CD1c-positive myeloid dendritic cell (primary cell): Measurements from ENCODE around the gene SPEF2.

Experiments used
- DNase-seq: peaks from one replicate; pipeline ENCODE4 v3.0.0-alpha.2; 2016; ENCODE audit errors: extremely low spot score

SPEF2 gene

DNA sequence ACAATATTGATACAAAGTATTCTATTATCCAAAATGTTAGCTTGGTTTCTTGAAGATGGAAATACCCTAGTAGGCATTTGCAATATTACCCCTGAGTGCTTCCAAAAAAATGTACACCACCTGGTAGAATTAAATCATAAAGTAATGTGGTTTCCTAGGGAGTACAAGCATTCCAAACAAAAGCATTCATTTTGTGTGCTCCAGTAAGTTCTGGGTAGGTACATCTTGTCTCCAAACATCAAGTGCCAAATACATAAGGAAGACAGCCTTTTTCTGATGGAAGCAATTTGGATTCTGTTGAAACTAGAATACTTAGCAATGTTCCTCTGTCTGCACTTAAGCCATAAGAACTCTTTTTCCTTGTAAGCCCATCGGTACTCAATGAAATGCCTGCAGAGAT lies 165.9 kb downstream of the SPEF2 start:
- DNase-seq = no peak

DNA sequence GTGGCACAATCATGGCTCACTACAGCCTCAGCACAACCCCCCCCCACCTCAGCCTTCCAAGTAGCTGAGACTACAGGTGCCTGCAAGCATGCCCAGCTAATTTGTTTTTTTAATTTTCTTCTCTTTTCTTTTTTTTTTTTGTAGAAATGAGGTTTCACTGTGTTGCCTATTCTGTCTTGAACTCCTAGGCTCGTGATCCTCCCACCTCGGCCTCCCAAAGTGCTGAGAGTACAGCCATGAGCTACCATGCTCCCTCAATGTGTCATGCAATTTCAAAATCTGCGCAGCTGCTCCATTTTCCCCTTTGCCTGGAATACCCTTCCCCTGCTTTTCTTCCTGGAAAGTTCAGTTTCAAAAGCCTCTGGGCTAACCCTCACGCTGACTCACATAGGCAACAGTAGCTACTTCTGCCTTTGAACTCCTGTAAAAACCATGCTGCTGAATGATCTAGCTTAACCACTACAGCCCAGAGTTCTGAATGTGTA lies 168.0 kb downstream of the SPEF2 start:
- DNase-seq = peak; percentile 84

DNA sequence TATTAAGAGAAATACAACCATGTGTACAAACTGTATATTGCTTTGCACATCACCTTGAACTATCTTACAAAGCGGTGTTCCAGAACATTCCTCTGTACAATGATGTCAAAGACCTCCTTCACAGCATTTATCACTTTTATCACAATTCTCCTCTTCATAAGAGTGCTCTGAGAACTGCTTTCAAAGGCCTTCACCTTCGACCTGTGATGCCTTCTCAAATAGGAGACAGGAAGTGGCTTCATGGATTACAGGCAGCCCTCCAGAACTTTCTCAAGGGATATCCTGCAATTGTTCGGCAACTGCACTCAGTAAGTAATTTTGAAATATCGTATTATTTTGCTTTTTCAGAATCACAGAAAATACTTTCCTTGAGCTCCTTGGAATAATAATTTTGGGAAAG lies 171.1 kb downstream of the SPEF2 start:
- no peak for DNase-seq

DNA sequence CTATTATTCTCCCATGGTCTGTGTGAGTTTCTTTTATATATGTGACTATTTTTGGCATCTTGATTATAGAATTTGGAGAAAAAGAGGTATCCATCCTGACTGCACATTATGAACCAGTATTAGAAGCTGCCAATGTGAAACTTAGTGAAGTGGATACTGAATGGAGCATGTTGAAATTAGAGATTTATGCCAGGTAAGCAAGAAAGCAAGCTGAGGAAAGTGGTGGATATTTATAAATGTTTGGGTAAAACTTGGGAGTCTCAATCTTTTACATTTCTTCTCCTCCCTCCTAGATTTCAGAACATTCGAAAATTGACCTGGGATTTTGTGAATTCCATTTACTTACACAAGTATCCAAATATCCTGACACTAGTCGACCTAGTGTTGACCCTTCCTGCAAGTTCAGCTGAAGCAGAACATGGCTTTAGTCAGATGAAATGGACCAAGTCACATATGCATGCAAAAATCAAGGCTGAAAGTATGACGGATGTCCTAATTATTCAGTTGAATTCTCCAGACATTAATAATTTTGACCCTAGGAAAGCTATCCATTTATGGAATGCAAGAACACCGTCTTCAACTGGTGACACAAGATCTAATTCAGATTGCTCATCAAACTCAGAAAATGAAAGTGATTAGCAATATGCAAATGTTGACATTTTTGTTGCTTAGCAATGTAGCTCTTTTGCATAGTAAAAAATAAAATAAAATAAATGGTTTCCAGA lies 172.2 kb downstream of the SPEF2 start:
- no peak for DNase-seq

DNA sequence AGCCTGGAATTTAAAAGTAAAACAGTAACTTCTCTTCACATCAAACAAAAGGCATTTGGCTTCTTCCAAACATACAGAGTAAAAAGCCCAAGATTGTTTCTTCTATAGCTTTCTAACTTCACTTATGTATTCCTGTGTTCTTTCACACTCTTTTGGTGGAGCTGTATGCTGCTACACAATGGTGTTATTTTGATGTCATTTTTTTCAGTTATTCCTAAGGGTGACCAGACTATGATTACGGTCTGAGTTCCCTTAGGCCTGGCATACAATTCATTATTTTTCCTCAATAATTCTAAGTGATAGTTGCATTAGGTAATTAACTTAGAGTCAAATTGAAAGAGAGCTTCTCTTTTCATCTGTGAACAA lies 172.8 kb downstream of the SPEF2 start:
- no peak for DNase-seq

DNA sequence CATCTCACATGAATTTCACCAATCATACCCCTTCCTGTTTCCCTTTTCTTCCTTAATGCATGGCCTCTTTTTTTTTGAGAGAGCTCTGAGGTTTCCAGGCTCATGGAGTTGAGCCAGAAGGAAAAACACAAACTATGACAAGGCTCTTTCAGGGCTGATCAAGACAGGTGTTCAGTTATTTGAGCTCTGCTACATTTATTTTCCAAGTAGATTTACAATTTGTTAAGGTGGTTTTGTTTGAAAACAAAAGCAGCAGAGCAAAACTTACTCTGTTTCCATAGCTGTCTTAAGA lies 176.6 kb downstream of the SPEF2 start:
- DNase-seq = no peak

DNA sequence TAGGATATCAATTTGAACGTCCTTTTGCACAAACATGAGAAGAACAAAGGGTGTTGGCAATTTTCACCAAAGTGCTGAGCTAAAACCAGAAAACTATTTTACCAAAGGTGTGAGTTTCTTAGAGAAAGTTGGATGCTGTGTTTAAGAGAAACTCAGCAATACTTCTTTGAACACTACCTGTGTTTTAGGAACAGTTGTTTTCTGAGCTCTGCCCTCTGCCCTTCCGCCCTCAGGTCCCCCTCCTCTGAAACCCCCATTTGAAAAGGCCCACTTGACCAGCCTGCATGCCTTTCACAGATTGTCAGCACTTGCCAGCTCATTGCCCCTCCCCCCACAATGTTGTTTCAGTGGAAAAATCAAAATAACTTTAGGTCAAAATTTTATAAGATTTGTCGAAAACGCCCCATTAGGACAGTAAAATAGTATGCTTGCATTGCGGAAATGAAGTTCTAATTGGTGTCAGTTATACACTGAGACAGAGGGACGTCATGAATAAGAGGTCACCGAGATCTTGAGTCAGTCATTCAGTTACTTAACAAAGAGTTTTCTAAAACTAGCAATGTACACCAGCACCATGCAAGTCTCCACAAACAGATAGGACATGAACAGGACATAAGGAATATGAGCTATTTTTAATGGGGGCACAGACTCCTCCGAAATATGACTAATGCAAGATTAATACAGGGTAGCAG lies 177.2 kb downstream of the SPEF2 start:
- no peak for DNase-seq

DNA sequence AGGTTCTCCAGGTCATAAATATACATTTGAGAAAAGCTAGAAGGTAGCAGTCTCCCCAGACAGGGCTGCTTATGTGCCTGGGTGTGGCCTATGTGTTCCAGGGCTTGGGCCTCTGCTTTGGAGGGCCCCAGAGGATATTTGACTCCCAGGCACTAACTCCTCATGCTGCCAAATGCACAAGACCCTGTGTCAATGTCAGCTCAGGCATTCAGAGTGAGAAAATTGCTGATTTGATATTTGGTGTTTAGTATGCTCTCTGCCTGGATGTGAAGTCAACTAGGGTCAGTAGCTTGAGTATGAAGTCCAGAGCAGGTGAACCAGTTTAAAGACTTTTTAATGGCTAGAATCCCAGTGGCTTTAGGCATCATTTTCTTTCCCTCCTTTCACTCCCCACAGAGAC lies 181.5 kb downstream of the SPEF2 start:
- DNase-seq = no peak

DNA sequence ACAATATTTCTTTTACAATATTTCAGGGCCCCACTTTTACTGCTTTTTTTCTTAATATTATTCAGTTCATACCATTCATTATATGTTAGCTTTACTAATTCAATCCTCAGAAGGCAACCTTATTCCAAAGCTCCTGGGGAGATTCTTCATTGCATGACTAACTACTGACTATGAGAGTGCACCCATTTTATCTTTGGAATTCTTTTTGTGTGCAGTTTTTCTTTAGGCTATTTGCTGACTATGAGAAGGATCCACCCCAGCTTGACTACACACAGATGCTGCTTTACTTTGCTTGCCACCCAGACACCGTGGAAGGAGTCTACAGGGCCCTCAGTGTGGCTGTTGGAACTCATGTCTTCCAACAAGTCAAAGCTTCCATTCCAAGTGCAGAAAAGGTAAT lies 182.1 kb downstream of the SPEF2 start:
- DNase-seq = no peak

DNA sequence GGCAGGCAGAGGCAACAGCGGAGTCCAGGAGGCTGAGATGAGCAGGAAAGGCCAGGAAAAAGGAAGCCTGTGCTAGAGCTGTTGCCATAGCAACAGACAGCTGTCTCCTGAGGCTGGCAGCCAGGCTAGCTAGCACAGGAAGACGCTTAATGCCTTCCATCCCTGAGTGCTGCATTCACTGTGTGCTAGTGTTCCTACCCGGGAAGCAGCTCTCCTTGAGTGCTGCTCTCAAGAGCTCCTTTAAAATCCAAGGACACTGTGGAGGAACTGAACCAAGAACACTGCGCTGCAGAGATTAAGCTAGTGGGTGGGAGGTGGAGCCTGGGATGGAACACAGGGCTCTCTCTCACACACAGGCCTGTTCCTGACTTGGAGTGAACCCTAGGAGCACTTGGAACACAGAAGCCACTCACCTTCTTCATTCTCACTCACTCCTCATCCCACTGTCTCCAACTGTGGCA lies 185.6 kb downstream of the SPEF2 start:
- peak; percentile 27 for DNase-seq

DNA sequence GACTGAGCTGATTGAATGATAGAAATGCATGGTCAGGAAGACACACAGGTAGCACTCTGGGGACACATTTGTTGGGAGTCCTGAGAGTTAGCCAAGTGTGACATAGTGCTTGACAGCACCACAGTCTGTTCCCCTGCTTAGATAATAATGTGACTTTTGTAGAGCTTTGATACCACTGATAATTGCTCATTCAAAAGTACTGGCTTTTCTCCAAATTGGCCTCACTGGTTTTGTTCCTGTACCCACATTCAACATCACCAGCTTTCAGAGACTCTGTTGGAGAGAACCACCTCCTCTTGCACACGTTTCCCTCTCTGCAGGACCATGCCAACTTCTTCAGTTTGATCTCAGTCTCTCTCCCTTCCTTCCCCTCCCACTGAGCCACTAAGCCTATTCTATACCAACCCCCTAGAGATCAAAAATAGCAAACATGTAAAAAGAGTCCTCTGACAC lies 186.6 kb downstream of the SPEF2 start:
- no peak for DNase-seq

DNA sequence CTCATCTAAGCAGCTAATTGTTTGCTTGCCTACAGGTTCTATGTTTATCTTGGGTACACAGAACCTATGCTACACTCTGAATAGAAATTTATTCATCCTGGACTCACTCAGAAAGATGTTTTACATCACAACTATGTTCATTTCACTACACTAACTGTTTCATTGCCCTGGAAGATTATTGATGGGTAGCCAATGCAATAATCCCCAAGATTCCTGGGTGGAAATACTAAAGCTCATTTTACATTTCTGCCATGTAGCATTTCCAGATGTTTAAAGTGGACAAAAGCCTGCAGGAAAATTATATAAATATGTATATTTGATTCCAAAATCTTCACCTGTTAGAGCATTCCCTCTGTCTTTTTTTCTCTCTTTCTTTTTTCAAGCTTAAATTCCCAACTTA lies 187.2 kb downstream of the SPEF2 start:
- no peak for DNase-seq

DNA sequence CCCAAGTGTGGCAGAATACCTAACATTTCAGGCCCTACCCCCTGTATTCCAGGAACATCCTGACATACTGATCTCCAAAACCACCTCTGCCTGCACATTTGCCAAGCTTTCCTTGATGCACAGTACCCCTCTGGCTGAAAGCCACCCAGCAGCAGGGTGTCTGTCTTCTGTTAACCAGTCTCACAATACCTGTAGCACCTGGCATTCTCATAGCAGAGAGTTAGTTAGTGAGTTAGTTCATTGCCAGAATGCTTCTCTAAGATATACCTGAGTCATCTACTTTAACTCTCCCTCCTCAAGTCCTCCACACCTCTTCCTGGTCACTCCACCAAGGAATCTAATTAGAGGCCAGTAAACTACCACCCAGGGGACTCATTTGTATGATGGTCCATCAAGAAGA lies 192.9 kb downstream of the SPEF2 start:
- no peak for DNase-seq

DNA sequence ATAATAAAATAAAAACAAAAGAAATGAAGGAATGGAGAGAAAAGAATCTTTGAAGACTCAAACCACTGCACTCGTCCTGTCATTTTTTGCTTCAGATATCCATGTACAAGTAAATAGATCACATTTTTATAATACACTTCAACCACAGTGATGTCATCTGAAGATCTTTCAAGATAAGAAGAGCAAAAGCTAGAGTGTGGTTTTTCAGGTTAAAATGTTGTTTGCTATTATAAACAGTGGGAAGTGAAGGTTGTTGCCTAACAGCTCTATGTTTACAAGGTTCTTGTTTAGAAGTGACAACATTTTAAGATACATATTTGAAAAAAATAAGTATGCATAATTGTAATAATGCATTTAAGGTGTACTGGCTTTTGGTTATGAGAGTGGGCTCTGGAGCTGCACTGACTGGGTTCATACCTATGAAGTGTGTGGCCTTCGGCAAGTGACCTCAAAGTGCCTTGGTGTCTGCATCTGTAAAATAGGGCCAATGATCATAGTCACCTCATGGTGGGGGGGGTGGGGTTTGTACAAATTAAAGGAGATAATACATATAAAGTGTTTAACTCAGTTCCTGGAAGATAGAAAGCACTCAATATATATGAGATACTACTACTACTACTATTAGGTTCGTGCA lies 193.6 kb downstream of the SPEF2 start:
- DNase-seq = peak; percentile 65

DNA sequence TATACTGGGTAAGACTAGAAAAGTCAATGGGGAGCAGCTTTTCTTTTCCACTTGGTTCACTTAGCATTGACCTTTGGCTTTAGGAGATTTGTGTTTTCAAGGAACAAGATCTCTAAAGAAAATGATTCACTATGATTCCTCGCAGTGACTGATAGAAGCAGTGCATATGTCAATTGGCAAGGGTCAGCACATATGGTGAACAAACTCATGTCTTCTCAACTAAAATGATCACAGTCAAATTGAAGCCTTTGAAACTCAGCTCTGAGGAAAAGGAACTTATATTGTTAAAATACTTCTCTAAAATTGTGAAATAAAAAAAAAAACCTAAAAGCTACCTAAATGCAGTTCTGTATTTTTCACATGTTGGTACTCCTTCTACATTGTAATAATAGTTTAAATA lies 195.9 kb downstream of the SPEF2 start:
- peak; percentile 45 for DNase-seq

DNA sequence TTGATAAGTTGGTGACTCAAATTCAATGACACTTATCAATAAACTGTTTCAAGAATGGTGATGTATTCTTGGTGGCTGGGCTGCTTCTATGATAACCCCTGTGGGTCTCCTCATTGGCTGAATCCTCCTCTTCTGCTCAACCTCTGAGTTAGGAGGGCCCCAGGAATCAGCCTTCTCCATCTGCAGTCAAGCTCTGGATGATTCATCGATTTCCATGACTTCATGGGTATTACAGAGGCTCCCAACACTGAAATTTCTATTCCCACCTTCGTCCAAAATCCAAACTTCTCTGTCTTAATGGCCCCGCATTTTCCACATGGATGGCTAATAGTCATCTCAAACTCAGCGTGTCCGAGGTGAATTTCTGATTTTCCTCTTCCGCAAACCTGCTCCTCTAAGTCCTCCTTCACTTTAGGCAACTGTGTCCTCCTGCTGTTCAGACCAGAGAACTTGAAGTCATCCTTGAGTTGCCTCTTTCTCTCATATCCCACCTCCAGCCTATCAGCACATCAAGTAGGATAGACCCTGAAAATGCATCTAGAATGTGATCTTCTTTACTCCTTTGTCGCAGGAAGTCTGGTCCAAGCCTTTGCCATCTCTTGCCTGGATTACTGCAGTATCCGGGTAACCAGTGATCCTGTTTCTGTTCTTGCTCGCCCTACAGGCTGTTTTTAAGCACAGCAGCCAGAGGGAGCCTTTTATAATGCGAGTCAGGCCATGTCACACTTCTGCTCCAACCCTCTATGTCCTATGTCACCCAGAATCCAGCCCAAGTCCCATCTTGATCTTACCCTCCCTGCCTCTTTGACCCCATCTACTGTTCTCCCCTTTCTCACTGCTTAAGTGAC lies 197.7 kb downstream of the SPEF2 start:
- no peak for DNase-seq

DNA sequence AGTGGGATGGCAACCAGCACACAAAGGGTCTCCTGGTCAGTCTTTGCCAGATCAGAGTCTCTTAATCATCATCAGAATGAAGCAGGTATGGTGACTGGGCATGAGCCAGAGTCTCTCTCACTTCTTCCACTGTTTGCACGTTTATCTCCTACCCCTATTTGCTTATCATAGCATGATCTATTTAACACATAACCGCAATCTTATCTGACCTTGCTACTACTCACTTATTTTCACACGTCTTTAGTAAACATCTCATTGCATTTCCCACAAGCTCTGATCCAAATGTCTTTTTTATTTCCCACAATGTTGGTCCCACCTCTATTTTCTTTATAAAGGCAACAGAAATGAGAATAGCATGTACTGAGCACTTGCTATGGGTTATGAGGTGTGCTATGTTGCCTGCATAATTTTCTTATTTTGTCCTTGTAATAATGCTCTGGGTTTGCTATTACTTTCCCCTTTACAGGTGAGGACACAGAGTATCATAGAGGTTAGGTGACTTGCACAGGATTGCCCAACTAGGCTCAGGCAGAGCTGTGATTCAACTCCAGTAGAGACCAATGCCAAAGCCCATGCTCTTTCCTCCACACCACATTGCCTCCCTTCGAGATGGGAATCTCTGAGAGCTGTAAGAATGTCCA lies 199.3 kb downstream of the SPEF2 start:
- DNase-seq = no peak

DNA sequence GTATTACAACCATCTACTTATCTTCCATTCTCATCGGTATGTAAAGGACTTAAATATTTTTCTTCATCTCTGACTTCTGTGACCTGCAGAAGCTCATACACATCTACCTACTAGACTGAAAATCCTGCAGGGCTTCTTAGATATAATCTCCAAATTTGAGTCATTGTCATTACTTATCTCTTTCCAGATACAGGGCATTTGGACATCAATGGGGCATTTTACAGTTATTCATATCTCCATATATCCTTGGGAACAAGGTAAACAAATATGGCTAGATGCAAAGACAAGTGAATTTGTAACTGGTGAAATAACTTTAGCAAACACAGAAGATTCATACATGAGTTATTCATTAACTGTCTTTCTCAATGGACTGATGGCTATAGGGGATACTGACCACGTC lies 201.4 kb downstream of the SPEF2 start:
- DNase-seq = no peak

DNA sequence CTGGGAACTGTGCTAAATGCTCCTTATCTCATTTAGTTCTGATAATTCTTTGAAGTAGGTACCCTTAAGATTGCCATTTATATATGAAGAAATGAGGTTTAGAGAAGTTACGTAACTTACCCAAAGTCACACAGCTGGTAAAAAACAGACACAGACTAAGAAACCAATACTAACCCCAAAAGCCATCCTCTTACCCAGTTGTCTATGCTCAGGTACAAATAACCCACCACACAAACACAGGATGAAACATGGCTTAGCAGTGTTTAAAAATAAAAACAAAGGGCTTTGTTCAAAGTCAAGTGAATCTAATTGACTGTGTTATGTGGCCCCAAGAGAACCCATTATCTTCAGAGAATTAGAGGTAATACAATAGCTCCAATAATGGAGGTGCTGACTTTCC lies 202.0 kb downstream of the SPEF2 start:
- DNase-seq = no peak

DNA sequence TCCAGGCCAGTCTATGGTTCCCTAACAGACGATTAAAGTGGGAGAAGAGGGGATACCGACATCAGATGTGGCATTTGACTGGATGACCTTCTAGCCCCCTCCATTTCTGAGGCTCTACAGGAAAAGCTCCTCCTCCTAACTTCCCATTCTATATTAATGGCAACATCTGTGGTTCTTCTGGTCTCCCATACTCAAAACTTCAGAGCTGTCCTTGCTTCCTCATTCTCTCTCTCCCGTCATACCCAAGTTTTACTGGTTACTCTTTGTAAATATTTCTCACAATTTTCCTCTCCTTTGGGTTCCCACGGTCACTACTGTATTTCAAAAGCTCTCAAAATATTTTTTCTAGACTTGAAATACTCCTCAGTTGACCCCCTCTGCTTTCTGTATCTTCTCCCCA lies 203.1 kb downstream of the SPEF2 start:
- peak; percentile 20 for DNase-seq

DNA sequence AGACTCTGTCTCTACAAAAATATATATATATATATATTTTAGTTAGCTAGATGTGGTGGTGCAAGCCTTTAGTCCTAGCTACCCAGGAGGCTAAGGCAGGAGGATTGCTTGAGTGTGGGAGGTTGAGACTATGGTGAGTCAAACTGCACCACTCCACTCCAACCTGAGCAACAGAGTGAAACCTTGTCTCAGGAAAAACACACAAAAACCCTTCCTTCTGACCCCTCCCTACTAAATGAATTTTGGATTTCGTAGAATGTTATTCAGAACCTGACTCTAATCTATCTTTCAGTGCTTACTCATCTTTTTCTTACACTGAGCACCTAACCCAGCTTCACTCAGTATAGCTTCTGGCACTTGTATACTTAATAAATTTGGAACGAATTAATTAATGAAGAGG lies 203.8 kb downstream of the SPEF2 start:
- no peak for DNase-seq

DNA sequence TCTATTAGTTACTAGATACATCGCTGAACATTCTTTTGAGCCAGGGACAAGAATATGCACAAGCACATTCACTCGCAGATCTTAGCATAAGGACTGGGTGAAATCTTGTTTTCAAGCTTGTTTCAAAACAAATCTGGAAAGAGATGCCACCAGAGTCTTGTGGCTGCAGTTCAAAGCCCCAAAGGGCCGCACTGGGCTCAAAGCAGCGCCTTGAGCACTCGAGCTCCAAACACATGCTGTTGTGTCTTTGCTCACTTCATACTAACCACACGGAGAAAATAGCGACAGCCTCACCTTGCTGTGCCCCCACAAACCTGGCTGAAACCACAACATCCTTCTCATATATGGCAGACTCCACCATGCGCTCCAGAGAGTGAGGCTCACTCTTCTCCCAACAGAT lies 204.8 kb downstream of the SPEF2 start:
- DNase-seq = no peak
